ENCODE data around the gene PRKN.

Gene PRKN

DNA sequence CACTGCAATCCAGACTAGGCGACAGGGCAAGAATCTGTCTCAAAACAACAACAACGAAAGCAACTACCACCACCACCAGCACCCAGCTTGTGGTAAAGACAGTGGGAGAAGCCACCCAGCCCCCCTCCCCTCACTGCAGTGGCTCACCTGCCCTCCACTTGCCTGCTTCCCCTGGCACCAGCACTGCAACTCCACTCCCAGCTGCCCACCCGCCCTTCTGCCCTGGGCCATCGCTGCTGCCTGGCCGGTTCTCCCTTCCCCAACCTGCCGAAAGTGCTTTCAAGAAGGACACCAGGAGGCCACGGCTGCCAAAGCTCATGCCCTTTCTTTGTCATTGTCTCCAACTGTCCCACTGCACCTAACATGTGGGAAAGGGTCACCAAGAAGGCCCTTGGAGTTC, 1359.1 kb downstream of the PRKN start:
- Histone ChIP-seq H3K27me3 (ENCODE audit: insufficient read depth, low read depth, severe bottlenecking) (no peaks in the 10 kb centered on the region), H3K4me3 (ENCODE audit: low read depth, low read length) (no peak overlapping the region), H3K27ac (no peak overlapping the region), H3K36me3 (no peaks in the 10 kb centered on the region), H3K9me3 (ENCODE audit: severe bottlenecking) (peaks cover 1% of the 10 kb centered on the region)
- TF ChIP-seq, protein P1, sequence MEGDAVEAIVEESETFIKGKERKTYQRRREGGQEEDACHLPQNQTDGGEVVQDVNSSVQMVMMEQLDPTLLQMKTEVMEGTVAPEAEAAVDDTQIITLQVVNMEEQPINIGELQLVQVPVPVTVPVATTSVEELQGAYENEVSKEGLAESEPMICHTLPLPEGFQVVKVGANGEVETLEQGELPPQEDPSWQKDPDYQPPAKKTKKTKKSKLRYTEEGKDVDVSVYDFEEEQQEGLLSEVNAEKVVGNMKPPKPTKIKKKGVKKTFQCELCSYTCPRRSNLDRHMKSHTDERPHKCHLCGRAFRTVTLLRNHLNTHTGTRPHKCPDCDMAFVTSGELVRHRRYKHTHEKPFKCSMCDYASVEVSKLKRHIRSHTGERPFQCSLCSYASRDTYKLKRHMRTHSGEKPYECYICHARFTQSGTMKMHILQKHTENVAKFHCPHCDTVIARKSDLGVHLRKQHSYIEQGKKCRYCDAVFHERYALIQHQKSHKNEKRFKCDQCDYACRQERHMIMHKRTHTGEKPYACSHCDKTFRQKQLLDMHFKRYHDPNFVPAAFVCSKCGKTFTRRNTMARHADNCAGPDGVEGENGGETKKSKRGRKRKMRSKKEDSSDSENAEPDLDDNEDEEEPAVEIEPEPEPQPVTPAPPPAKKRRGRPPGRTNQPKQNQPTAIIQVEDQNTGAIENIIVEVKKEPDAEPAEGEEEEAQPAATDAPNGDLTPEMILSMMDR (IDR thresholded peaks at IDR 0.05; ENCODE audit: low read depth, low read length) = no peak
- no peak for DNase-seq

DNA sequence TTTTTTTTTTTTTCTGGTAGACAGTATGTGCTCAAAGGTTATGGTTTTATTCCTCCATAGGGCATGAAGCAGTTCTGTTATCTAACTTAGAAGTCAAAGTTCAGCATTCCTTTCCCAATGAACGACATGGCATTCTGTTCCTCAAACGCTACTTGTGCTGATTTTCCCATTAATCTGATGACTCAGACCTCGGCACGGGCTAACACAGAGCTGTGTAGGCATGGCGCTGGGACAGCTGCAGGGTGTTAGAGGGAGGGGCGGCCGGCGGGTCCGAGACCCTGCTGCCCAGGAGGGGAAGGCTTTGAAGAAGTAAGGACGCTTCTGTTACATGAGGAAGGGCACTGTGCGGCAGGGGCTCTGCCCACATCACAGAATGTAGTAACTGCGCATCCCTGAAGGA, 1360.1 kb downstream of the PRKN start:
- TF ChIP-seq, protein P1 (IDR thresholded peaks at IDR 0.05; ENCODE audit: low read depth, low read length) = no peak
- H3K36me3 ChIP-seq = no peaks in the 10 kb centered on the region
- no peaks in the 10 kb centered on the region for H3K27me3 ChIP-seq (ENCODE audit: insufficient read depth, low read depth, severe bottlenecking)
- H3K9me3 ChIP-seq (ENCODE audit: severe bottlenecking) = peaks cover 12% of the 10 kb centered on the region
- no peak overlapping the region for H3K27ac ChIP-seq
- DNase-seq = no peak
- H3K4me3 ChIP-seq (ENCODE audit: low read depth, low read length) = no peak overlapping the region

DNA sequence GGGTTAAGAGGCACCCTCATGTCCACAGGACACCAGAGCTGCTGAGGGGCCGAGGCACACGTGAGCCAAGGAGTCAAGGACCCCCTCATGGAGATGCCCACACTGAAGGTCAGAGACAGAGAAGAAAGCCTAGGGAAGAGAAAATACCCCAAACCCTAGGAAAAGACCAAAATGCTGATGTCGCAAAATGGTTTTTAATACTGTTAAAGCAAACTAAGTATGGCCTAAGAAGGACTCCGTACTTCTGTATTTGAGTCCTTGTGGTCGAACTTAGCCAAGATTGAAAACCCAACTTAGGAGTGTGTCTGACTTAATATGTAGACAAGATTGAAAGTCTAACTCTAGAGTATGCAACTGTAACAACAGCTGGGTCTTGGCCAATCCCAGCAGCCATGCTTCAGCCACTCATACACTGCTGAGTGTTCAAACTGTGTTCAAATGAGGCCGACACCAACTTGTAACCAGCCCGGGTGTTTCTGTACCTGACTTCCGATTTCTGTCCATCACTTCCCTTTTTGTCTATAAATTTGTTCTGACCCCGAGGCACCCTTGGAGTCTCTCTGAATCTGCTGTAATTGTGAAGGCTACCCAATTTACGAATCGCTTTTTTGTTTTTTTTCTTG, 1361.2 kb downstream of the PRKN start:
- Histone ChIP-seq H3K27ac (no peak overlapping the region), H3K27me3 (ENCODE audit: insufficient read depth, low read depth, severe bottlenecking) (no peaks in the 10 kb centered on the region), H3K36me3 (no peaks in the 10 kb centered on the region), H3K9me3 (ENCODE audit: severe bottlenecking) (peaks cover 13% of the 10 kb centered on the region), H3K4me3 (ENCODE audit: low read depth, low read length) (no peak overlapping the region)
- TF ChIP-seq, protein P1 (IDR thresholded peaks at IDR 0.05; ENCODE audit: low read depth, low read length) = no peak
- no peak for DNase-seq

DNA sequence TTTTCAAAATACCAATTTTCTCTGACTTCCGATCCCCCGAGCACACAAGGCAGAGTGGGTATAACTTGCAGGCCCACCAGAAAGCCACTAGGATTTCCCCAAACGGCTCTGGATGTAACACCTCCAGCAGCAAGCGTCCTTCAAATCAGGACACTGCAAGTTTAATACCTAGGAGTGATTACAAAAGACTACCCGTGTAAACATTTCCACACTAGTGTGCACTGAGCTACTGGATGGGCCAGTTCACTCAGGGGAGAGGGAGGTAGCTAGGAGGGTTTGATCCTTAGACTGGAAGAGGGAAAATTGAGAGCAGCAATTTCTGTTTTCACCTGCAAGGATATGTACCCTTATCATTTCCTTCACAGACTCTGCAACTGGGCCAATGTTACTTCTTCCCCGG, 1361.9 kb downstream of the PRKN start:
- peaks cover 13% of the 10 kb centered on the region for H3K9me3 ChIP-seq (ENCODE audit: severe bottlenecking)
- H3K27ac ChIP-seq = no peak overlapping the region
- H3K36me3 ChIP-seq = no peaks in the 10 kb centered on the region
- TF ChIP-seq, protein P1 (IDR thresholded peaks at IDR 0.05; ENCODE audit: low read depth, low read length) = no peak
- no peak for DNase-seq
- no peaks in the 10 kb centered on the region for H3K27me3 ChIP-seq (ENCODE audit: insufficient read depth, low read depth, severe bottlenecking)
- no peak overlapping the region for H3K4me3 ChIP-seq (ENCODE audit: low read depth, low read length)

DNA sequence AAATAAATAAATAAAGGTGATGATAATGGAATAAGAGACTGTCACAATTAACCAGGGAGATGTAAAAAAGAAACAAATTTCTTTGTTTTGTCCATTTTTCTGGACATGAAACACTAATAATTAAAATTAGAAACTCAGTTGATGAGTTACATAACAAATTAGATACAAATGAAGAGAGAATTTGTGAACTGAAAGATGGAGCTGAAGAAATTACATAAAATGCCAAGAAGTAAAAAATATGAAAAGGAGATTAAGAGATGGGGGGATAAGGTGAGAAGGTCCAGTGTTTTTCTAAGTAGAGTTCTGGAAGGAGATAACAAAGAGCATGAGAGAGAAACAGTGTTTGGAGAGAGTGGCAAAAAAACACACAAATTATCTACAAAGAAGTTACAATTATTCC, 1364.3 kb downstream of the PRKN start:
- Histone ChIP-seq H3K27ac (no peak overlapping the region), H3K27me3 (ENCODE audit: insufficient read depth, low read depth, severe bottlenecking) (no peaks in the 10 kb centered on the region), H3K4me3 (ENCODE audit: low read depth, low read length) (no peak overlapping the region), H3K9me3 (ENCODE audit: severe bottlenecking) (peaks cover 13% of the 10 kb centered on the region), H3K36me3 (no peaks in the 10 kb centered on the region)
- no peak for DNase-seq
- TF ChIP-seq, protein P1 (IDR thresholded peaks at IDR 0.05; ENCODE audit: low read depth, low read length) = no peak

DNA sequence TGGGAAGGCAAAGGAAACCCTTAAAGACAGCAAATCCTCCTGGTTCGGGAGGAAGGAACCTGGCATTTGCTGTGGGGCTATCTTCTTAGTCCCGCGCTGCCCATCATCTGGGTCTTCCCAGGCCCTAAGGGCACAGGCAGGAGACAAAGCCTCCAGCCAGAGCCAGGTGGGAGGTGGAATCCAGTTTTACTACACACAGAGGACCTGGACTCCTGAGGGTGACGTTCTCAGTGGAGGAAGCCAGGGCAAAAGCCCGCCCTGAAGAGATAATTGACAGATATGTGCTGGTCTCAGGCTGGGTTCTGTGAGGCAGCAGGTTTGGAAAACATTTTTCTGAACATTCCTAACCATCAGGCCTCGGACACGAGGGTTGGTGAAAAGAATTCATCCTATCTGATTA, 1365.3 kb downstream of the PRKN start:
- H3K36me3 ChIP-seq = no peaks in the 10 kb centered on the region
- H3K27me3 ChIP-seq (ENCODE audit: insufficient read depth, low read depth, severe bottlenecking) = no peaks in the 10 kb centered on the region
- no peak for DNase-seq
- H3K9me3 ChIP-seq (ENCODE audit: severe bottlenecking) = peaks cover 13% of the 10 kb centered on the region
- TF ChIP-seq, protein P1 (IDR thresholded peaks at IDR 0.05; ENCODE audit: low read depth, low read length) = no peak
- H3K4me3 ChIP-seq (ENCODE audit: low read depth, low read length) = no peak overlapping the region
- H3K27ac ChIP-seq = no peak overlapping the region
